DMS 273 treated with DMSO at 0.1 percent for 48 hours (cell line): ENCODE results near the gene VAT1L.

Source experiments
- DNase-seq: peaks from one replicate; lab custom pipeline; 2025; lab: John Stamatoyannopoulos, UW

VAT1L gene

DNA sequence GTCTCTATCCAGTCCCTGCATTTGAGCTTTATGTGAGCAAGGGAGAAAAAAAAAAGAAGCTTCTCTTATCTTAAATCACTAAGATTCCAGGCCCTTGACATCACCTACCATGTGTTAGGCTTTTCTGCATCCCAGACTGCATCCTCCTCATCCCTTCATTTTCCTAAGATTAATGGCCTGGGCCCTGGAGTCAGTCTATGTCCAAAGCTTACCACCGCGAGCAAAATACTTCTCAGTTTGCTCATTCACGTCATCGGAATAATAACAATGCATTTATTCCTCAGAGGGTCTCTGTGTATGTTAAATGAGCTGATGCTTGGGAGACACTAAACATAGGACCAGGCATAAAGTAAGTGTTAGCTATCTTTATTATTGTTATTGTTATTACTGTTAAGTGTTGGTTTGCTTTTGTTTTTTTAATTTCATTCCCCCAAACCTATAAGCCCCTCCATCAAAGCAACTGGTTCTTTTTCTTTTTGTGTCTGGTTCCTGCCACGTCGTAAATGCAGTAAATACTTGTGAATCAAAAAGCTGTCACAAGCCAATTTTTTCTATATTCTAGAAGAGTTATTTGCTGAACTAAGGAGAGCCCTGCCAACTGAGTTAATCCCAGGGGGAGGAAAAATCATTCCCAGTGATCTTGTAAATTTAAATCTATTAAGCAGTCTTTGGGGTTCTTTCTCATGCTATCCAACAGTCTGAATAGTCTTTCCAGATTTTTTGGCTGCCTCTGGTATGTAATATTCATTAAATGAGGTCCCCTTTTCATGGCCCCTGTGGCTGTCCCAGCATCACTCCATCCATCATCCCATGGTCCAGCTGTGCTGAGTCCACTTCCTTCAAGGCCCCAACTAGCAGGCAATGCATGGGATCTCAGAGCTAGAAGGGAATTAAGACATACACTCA is 46.5 kb downstream of the VAT1L start:
- no peak for DNase-seq

DNA sequence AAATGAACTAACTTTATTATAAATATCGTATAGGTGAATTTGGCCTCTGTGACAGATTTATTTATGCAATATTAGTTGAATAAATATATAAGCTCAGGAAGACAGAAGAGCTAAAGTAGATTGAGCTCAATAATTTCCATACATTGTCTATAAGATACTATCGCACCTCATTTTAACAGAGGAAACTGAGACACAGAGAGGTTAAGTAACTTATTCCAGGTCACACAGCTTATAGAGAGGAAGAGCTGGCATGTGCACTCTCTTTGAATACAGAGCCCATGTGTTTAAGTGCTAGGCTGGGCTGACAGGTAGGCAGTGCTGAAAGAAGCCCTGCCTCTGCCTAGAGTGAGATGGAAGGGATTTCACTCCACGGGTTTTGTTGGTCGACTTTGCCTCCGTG is 48.4 kb downstream of the VAT1L start:
- no peak for DNase-seq

GRCh38 chr16:77838597-77839255 is 50.4 kb downstream of the VAT1L start:
- DNase-seq, result no peak

DNA sequence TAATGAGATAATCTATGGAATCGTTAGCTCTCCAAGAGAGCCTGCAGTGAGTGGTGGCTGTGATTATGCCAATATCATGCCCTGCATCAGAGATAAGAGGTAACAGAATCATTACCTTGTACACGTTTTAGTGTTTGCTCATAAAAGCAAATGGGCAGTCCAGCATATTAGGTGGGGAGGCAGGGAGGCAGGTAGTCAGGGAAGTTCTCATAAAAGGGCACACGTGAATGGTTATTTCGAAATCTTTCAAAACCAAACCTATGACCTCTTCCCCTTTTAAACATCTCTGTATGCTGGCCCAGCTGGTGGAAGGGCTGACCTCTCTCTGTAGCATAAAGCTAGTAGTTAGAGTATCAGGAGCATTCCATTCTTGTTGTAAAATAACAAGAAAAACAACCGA is 51.7 kb downstream of the VAT1L start:
- no peak for DNase-seq

GRCh38 chr16:77840673-77841501 is 52.5 kb downstream of the VAT1L start:
- no peak for DNase-seq

DNA sequence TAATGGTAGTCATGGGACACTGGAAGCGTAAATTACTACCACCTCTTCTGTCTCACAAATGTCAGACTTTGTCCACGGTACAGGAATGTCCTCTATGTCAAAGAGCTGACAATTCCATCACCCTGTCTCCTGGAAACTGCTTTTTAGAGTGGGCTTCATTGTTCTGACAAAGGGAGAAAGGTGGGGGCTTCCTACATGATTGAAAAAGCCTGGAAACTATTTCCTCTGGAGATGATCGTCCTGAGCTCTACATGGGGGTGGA is 53.1 kb downstream of the VAT1L start:
- DNase-seq, result no peak

- DNase-seq, result no peak
Observed at GRCh38 chr16:77842468-77842867, 54.1 kb downstream of the VAT1L start.

- DNase-seq, result no peak
Observed at GRCh38 chr16:77843405-77843804, 55.0 kb downstream of the VAT1L start.

- DNase-seq, result no peak
Observed at GRCh38 chr16:77844801-77845200, 56.4 kb downstream of the VAT1L start.

- no peak for DNase-seq
Observed at GRCh38 chr16:77849646-77850258, 61.4 kb downstream of the VAT1L start.

DNA sequence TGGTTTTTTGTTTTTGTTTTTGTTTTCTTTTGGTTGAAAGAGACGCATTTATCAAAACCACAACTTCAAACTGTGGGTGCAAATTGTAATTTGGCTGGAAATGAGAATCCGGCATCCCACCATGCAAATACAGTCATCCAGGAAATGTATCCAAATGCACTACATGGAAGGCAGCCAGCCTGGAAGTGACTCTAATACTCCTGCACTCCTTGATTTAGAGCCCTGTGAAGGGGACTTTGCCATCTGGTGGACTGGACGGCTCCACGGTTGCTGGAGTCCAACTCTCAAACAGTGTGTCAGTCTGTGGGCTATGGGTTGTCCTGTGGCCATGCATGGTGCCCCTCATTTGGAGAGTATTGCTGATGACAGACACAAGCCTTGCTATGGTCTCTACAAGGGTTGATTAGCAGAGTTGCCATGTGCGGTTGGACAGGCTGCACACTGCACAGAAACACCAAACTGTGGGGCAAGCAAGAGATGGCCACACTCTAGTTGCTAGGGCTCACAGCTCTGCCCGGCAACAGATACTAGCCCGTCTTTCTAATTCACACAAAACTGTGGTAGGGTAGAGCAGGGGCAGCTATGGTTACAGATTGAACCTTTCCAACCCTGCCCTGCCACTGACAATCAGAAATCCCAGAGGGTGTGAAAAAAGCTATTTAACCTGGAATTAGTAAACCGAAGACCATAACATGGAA is 62.4 kb downstream of the VAT1L start:
- DNase-seq, result no peak

DNA sequence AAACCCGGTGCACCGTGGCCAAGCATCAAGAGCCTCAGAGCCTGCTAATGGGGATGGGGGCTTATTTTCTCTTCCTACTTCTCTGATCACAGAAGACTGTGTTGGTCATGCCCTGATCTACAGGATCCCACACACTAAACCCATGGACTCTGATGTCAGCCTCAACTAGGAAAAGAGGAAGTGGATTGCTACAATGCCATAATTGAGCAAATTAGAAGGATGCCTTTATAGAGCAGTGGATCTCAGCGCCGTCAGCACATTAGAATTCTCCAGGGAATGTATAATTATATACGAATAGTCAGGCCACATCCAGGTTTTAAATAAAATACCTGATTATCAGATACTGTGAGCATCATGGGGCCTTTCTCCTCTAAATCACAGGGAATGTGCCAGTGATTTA is 64.8 kb downstream of the VAT1L start:
- no peak for DNase-seq

GRCh38 chr16:77856438-77857160 is 68.2 kb downstream of the VAT1L start:
- no peak for DNase-seq

DNA sequence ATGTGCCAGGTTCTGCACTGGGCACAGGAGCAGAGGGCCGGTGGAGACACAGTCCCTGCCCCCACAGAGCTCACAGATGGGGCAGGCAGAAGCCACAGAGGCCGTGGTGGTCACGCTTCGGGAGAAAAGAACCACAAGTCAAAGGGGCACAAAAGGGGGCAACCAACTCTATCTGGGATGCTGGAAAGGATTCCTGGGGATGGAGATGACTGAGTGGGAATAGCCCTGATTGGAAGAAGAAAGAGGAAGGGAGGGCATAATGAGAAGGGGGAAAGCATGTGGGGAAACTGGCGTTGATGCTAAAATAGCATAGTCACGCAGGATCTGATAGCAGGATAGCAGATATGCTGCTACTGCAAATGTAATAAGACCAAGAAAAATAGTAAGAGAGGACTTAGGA is 69.7 kb downstream of the VAT1L start:
- no peak for DNase-seq

GRCh38 chr16:77859493-77860232 is 71.3 kb downstream of the VAT1L start:
- no peak for DNase-seq

GRCh38 chr16:77860953-77861352 is 72.6 kb downstream of the VAT1L start:
- no peak for DNase-seq

DNA sequence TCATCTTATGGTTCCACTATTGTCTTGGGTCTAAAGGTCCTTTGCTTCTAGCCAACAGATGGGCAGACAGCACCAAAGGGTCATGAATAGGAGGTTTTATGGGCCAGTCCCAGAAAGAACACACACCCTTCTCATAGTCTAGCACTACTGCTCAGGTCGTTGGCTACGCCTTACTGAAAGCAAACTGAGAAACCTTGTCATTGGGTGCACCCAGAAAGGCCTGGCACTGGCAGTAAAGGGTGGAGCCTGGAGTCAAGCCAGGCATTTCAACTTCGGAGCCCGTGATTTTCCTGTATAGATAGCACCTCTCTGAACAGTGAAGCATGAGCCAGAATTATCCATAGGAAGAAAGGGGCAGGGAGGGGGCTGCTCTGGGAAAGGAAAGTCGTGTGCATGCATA is 74.9 kb downstream of the VAT1L start:
- no peak for DNase-seq

GRCh38 chr16:77866752-77867151 is 78.4 kb downstream of the VAT1L start:
- no peak for DNase-seq

GRCh38 chr16:77868052-77868451 is 79.7 kb downstream of the VAT1L start:
- DNase-seq, result no peak

- no peak for DNase-seq
Observed at GRCh38 chr16:77868478-77868877, 80.1 kb downstream of the VAT1L start.
